Measurements from ENCODE around the gene SART3. TPM values are rescaled to one million over a fixed set of nuclear protein-coding genes. Genes with fewer than 3 reads are reported as not detected.

SART3 gene
- total and polyA plus RNA-seq, 4 donors = 5.9 to 37.1 (median 23.5) TPM

- 91% methylated on average over 11 of the region's 11 CpGs for WGBS
- TF ChIP-seq ATF3 (IDR thresholded peaks at IDR 0.05) = no peak
- no peak for TF ChIP-seq NR2F2 (IDR thresholded peaks at IDR 0.05)
- H3K36me3 ChIP-seq (ENCODE audit: control insufficient read depth in 4 of 4, insufficient read depth in 3 of 4, low read depth in 1 of 4, low read length in 3 of 4) = no peaks in the 10 kb centered on the region
- no peak overlapping the region for H3K4me3 ChIP-seq (ENCODE audit: low read depth in 1 of 3, low read length in 3 of 3)
- H3K9me3 ChIP-seq (ENCODE audit: control insufficient read depth in 4 of 4, low read length in 3 of 4) = no peaks in the 10 kb centered on the region
- DNase-seq (ENCODE audit: low spot score) = no peak
- no peaks in the 10 kb centered on the region for H3K4me1 ChIP-seq (ENCODE audit: control insufficient read depth in 4 of 4, insufficient read depth in 4 of 4, low read length in 3 of 4)
- H3K9ac ChIP-seq (ENCODE audit: low read depth in 1 of 2, low read length in 2 of 2) = no peak overlapping the region
- H3K27ac ChIP-seq (ENCODE audit: low read depth in 1 of 2, low read length in 2 of 2) = no peak overlapping the region
- H3K27me3 ChIP-seq (ENCODE audit: control insufficient read depth in 4 of 4, insufficient read depth in 4 of 4, low read length in 3 of 4) = no peaks in the 10 kb centered on the region
These were observed 25.3 kb upstream of the SART3 start for GRCh38 chr12:108586306-108586705.

DNA sequence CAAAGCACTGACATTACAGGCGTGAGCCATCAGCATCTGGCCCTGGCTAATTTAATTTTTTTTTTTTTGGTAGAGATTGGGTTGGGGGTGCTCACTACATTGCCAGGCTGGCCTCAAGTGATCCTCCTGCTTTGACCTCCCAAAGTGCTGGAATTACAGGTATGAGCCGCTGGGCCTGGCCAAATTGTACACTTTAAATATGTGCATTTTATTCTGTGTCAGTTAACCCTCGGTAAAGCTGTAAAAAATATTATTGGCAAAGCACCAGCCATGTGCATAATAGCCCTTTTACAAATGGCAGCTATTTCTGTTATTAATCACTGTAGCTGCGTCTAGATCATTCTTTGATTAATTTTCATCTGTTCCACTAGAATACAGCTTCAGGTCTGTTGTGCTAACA, 24.9 kb upstream of the SART3 start:
- no peaks in the 10 kb centered on the region for H3K4me1 ChIP-seq (ENCODE audit: control insufficient read depth in 4 of 4, insufficient read depth in 4 of 4, low read length in 3 of 4)
- H3K27ac ChIP-seq (ENCODE audit: low read depth in 1 of 2, low read length in 2 of 2) = no peak overlapping the region
- no peaks in the 10 kb centered on the region for H3K36me3 ChIP-seq (ENCODE audit: control insufficient read depth in 4 of 4, insufficient read depth in 3 of 4, low read depth in 1 of 4, low read length in 3 of 4)
- H3K9me3 ChIP-seq (ENCODE audit: control insufficient read depth in 4 of 4, low read length in 3 of 4) = no peaks in the 10 kb centered on the region
- no peak for TF ChIP-seq CTCF (IDR thresholded peaks at IDR 0.05; ENCODE audit: low read depth, low read length, missing input control)
- TF ChIP-seq YY1 (IDR thresholded peaks at IDR 0.05) = no peak
- TF ChIP-seq, protein P1, sequence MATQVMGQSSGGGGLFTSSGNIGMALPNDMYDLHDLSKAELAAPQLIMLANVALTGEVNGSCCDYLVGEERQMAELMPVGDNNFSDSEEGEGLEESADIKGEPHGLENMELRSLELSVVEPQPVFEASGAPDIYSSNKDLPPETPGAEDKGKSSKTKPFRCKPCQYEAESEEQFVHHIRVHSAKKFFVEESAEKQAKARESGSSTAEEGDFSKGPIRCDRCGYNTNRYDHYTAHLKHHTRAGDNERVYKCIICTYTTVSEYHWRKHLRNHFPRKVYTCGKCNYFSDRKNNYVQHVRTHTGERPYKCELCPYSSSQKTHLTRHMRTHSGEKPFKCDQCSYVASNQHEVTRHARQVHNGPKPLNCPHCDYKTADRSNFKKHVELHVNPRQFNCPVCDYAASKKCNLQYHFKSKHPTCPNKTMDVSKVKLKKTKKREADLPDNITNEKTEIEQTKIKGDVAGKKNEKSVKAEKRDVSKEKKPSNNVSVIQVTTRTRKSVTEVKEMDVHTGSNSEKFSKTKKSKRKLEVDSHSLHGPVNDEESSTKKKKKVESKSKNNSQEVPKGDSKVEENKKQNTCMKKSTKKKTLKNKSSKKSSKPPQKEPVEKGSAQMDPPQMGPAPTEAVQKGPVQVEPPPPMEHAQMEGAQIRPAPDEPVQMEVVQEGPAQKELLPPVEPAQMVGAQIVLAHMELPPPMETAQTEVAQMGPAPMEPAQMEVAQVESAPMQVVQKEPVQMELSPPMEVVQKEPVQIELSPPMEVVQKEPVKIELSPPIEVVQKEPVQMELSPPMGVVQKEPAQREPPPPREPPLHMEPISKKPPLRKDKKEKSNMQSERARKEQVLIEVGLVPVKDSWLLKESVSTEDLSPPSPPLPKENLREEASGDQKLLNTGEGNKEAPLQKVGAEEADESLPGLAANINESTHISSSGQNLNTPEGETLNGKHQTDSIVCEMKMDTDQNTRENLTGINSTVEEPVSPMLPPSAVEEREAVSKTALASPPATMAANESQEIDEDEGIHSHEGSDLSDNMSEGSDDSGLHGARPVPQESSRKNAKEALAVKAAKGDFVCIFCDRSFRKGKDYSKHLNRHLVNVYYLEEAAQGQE (IDR thresholded peaks at IDR 0.05) = no peak
- TF ChIP-seq TAF1 (conservative IDR thresholded peaks at IDR 0.05) = no peak
- TF ChIP-seq FOXA2 (IDR thresholded peaks at IDR 0.05) = no peak
- TF ChIP-seq ATF3 (IDR thresholded peaks at IDR 0.05) = no peak
- TF ChIP-seq JUND (IDR thresholded peaks at IDR 0.05) = no peak
- TF ChIP-seq RAD21 (IDR thresholded peaks at IDR 0.05) = no peak
- no peak for TF ChIP-seq GABPA (IDR thresholded peaks at IDR 0.05 in 1 of 2, conservative IDR thresholded peaks at IDR 0.05 in 1 of 2)
- TF ChIP-seq HNF4G (IDR thresholded peaks at IDR 0.05) = no peak
- no peak for TF ChIP-seq FOXA1 (IDR thresholded peaks at IDR 0.05)
- no peak for TF ChIP-seq ZBTB33 (IDR thresholded peaks at IDR 0.05)
- TF ChIP-seq, protein P2, sequence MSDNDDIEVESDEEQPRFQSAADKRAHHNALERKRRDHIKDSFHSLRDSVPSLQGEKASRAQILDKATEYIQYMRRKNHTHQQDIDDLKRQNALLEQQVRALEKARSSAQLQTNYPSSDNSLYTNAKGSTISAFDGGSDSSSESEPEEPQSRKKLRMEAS (IDR thresholded peaks at IDR 0.05) = no peak
- TF ChIP-seq HNF4A (conservative IDR thresholded peaks at IDR 0.05) = no peak
- no peak for TF ChIP-seq RXRA (IDR thresholded peaks at IDR 0.05)
- no peak for TF ChIP-seq SP1 (IDR thresholded peaks at IDR 0.05)
- no peak for TF ChIP-seq NR2F2 (IDR thresholded peaks at IDR 0.05)
- no peaks in the 10 kb centered on the region for H3K27me3 ChIP-seq (ENCODE audit: control insufficient read depth in 4 of 4, insufficient read depth in 4 of 4, low read length in 3 of 4)
- WGBS = 80% methylated on average over 4 of the region's 4 CpGs
- DNase-seq (ENCODE audit: low spot score) = no peak
- no peak overlapping the region for H3K4me3 ChIP-seq (ENCODE audit: low read depth in 1 of 3, low read length in 3 of 3)
- H3K9ac ChIP-seq (ENCODE audit: low read depth in 1 of 2, low read length in 2 of 2) = no peak overlapping the region

Data from liver (tissue), 9 donors.